H9 (cell line): ENCODE results near the gene ATRNL1. TPM values are rescaled to one million over a fixed set of nuclear protein-coding genes. Genes with fewer than 3 reads are reported as not detected.
A peak's percentile ranks its signal among the peaks of the same experiment; 100 is the strongest.

Experiments used
- DNase-seq: peaks from one replicate; pipeline ENCODE4 v3.0.0-alpha.2; 2017
- H2AFZ ChIP-seq: one replicate; pipeline ENCODE4 v1.6.1; 2013; ENCODE audit warnings: mild to moderate bottlenecking, low read length, control low read depth, moderate library complexity
- H2AK5ac ChIP-seq: 2 replicates; pipeline ENCODE4 v1.6.1; 2013; ENCODE audit warnings: low read length, control low read depth, mixed read lengths; ENCODE audit not compliant: insufficient read length
- H2BK120ac ChIP-seq: one replicate; pipeline ENCODE4 v1.6.1; 2013; ENCODE audit warnings: low read depth, mild to moderate bottlenecking, low read length, control low read depth, inconsistent platforms; ENCODE audit not compliant: poor library complexity, severe bottlenecking
- H2BK12ac ChIP-seq: 2 replicates; pipeline ENCODE4 v1.6.1; 2013; ENCODE audit warnings: low read length, control low read depth, mixed read lengths, low read depth; ENCODE audit not compliant: insufficient read length
- H2BK15ac ChIP-seq: 2 replicates; pipeline ENCODE4 v1.6.1; 2013; ENCODE audit warnings: low read depth, low read length, control low read depth
- H2BK20ac ChIP-seq: one replicate; pipeline ENCODE4 v1.6.1; 2013; ENCODE audit warnings: low read depth, mild to moderate bottlenecking, low read length, control low read depth, inconsistent platforms; ENCODE audit not compliant: poor library complexity, severe bottlenecking
- H2BK5ac ChIP-seq: 2 replicates; pipeline ENCODE4 v1.6.1; 2013; ENCODE audit warnings: low read length, control low read depth, mixed read lengths; ENCODE audit not compliant: insufficient read length
- H3K14ac ChIP-seq: 2 replicates; pipeline ENCODE4 v1.6.1; 2013; ENCODE audit warnings: low read length, control low read depth; ENCODE audit not compliant: insufficient read depth
- H3K18ac ChIP-seq: 2 replicates; pipeline ENCODE4 v1.6.1; 2013; ENCODE audit warnings: low read depth, mild to moderate bottlenecking, mixed read lengths, low read length, control low read depth; ENCODE audit not compliant: insufficient read length
- H3K23ac ChIP-seq: 2 replicates; pipeline ENCODE4 v1.6.1; 2013; ENCODE audit warnings: low read length, control low read depth, mixed read lengths, low read depth; ENCODE audit not compliant: insufficient read length
- H3K23me2 ChIP-seq: 2 replicates; pipeline ENCODE4 v1.6.1; 2013; ENCODE audit warnings: low read depth, mild to moderate bottlenecking, mixed read lengths, low read length, control low read depth; ENCODE audit not compliant: insufficient read length, poor library complexity, severe bottlenecking
- H3K27ac ChIP-seq: 2 replicates; pipeline ENCODE4 v1.5.1; 2013; ENCODE audit warnings: low read length, control low read depth, mixed read lengths, low read depth; ENCODE audit not compliant: insufficient read length
- H3K27me3 ChIP-seq: 2 replicates; pipeline ENCODE4 v1.6.1; 2013; ENCODE audit warnings: low read length, control low read depth, inconsistent platforms; ENCODE audit not compliant: insufficient read depth
- H3K4ac ChIP-seq: 2 replicates; pipeline ENCODE4 v1.6.1; 2013; ENCODE audit warnings: low read depth, mild to moderate bottlenecking, control low read depth, inconsistent platforms, low read length, moderate library complexity
- H3K4me1 ChIP-seq: 2 replicates; pipeline ENCODE4 v1.6.1; 2013; ENCODE audit warnings: low read length, control low read depth, inconsistent platforms; ENCODE audit not compliant: insufficient read depth
- H3K4me2 ChIP-seq: 2 replicates; pipeline ENCODE4 v1.6.1; 2013; ENCODE audit warnings: low read length, control low read depth, mixed read lengths; ENCODE audit not compliant: insufficient read length, insufficient read depth
- H3K56ac ChIP-seq: 2 replicates; pipeline ENCODE4 v1.6.1; 2013; ENCODE audit warnings: low read depth, mild to moderate bottlenecking, mixed read lengths, low read length, control low read depth; ENCODE audit not compliant: insufficient read length
- H3K79me1 ChIP-seq: 2 replicates; pipeline ENCODE4 v1.6.1; 2013; ENCODE audit warnings: low read depth, mild to moderate bottlenecking, moderate library complexity, low read length, control low read depth, inconsistent platforms; ENCODE audit not compliant: insufficient read depth, poor library complexity, severe bottlenecking
- H3K79me2 ChIP-seq: 2 replicates; pipeline ENCODE4 v1.6.1; 2013; ENCODE audit warnings: low read length, control low read depth, inconsistent platforms; ENCODE audit not compliant: insufficient read depth
- H3K9ac ChIP-seq: 2 replicates; pipeline ENCODE4 v1.6.1; 2013; ENCODE audit warnings: low read length, control low read depth, mixed read lengths; ENCODE audit not compliant: insufficient read length; ENCODE audit errors: extremely low read depth
- H3K9me3 ChIP-seq: one replicate; pipeline ENCODE4 v1.6.1; 2013; ENCODE audit warnings: low read depth, low read length, inconsistent platforms; ENCODE audit not compliant: control insufficient read depth
- H3T11ph ChIP-seq: one replicate; pipeline ENCODE4 v1.6.1; 2013; ENCODE audit warnings: mild to moderate bottlenecking, low read length, control low read depth, inconsistent platforms
- H4K20me1 ChIP-seq: one replicate; pipeline ENCODE4 v1.6.1; 2013; ENCODE audit not compliant: control insufficient read depth, insufficient read length, insufficient read depth
- H4K5ac ChIP-seq: 2 replicates; pipeline ENCODE4 v1.6.1; 2013; ENCODE audit warnings: low read depth, mild to moderate bottlenecking, mixed read lengths, low read length, control low read depth; ENCODE audit not compliant: insufficient read length
- H4K8ac ChIP-seq: replicated peaks from 2 replicates; pipeline ENCODE4 v1.6.1; 2013; ENCODE audit warnings: low read length, control low read depth, mixed read lengths, low read depth; ENCODE audit not compliant: insufficient read length
- H4K91ac ChIP-seq: 2 replicates; pipeline ENCODE4 v1.6.1; 2013; ENCODE audit warnings: low read depth, mild to moderate bottlenecking, moderate library complexity, mixed read lengths, low read length, control low read depth; ENCODE audit not compliant: insufficient read length
- H3K27ac Mint-ChIP-seq, 3 experiments: 2 replicates in 2 of 3; 3 replicates in 1 of 3; pipeline ENCODE4 v1.8.0; 2020 to 2021; ENCODE audit warnings: mixed read lengths in 3 of 3, mild to moderate bottlenecking in 1 of 3, moderate library complexity in 1 of 3
- H3K27me3 Mint-ChIP-seq: 2 replicates; pipeline ENCODE4 v1.8.0; 2021; ENCODE audit warnings: low read depth, mild to moderate bottlenecking, moderate library complexity, mixed read lengths
- H3K36me3 Mint-ChIP-seq, 3 experiments: 2 replicates in 2 of 3; 3 replicates in 1 of 3; pipeline ENCODE4 v1.8.0; 2020 to 2021; ENCODE audit warnings: low read depth in 3 of 3, mixed read lengths in 3 of 3; ENCODE audit not compliant: insufficient read depth in 1 of 3
- H3K4me1 Mint-ChIP-seq, 2 experiments: 2 replicates each; pipeline ENCODE4 v1.8.0; 2020; ENCODE audit warnings: mixed read lengths in 2 of 2
- H3K4me3 Mint-ChIP-seq, 2 experiments: 2 replicates in 1 of 2; 3 replicates in 1 of 2; pipeline ENCODE4 v1.8.0; 2020 to 2021; ENCODE audit warnings: mild to moderate bottlenecking in 2 of 2, mixed read lengths in 2 of 2, moderate library complexity in 1 of 2
- H3K9me3 Mint-ChIP-seq, 2 experiments: 2 replicates in 1 of 2; 3 replicates in 1 of 2; pipeline ENCODE4 v1.8.0; 2020; ENCODE audit warnings: mild to moderate bottlenecking in 2 of 2, mixed read lengths in 2 of 2, moderate library complexity in 1 of 2
- WGBS: extraction: QIAGEN DNeasy Blood & Tissue Kit; methylation state at CpG from one replicate; pipeline ENCODE4 v1.1.7; 2013; ENCODE audit warnings: missing lambda C conversion rate, low lambda C conversion rate, mixed read lengths; ENCODE audit not compliant: insufficient read length; ENCODE audit errors: extremely low coverage; 5-methylcytosine and 5-hydroxymethylcytosine counted together
- total RNA-seq: library from RNA; stranded (reverse); gene quantifications from 2 replicates; pipeline ENCODE4 v1.2.1, GENCODE V29; 2021
- TF ChIP-seq, protein P1 (sequence below): fragments of 200-600 bp; sonication (generic); conservative IDR thresholded peaks from 3 replicates; pipeline ENCODE4 v1.8.0; 2021; ENCODE audit warnings: antibody characterized with exemption, mild to moderate bottlenecking

ATRNL1 gene
- total RNA-seq, 1 experiment from 2014 or later: 9.2 TPM

DNA sequence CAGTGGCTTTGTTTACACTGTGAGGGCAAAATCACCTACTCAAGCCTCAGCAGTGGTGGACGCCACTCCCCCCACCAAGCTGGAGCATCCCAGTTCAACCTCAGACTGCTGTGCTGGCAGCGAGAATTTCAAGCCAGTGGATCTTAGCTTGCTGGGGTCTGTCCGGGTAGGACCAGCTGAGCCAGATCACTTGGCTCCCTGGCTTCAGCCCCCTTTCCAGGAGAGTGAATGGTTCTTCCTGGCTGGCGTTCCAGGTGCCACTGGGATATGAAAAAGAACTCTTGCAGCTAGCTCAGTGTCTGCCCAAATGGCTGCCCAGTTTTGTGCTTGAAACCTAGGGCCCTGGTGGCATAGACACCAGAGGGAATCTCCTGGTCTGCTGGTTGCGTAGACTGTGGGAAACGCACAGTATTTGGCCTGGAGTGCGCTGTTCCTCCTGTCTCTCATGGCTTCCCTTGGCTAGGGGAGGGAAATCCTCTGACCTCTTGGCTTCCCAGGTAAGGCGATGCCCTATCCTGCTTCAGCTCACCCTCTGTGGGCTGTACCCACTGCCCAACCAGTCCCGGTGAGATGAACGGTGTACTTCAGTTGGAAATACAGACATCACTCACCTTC, 398.5 kb downstream of the ATRNL1 start:
- H4K91ac ChIP-seq: no peak overlapping the region
- Mint-ChIP-seq H3K4me3 (no peak overlapping the region), H3K27me3 (no peaks in the 10 kb centered on the region), H3K4me1 (0 out of 4 replicates have a peak, but pooled peaks cover 0 to 3% of the 10 kb centered on the region in 2 experiments), H3K9me3 (no peaks in the 10 kb centered on the region; a peak in 2 of 5 replicates), H3K27ac (peak overlapping the region in 1 of 3 experiments; percentile 66; a peak in 1 of 7 replicates), H3K36me3 (no peaks in the 10 kb centered on the region; a peak in 5 of 7 replicates)
- no peaks in the 10 kb centered on the region for H3K79me1 ChIP-seq
- no peaks in the 10 kb centered on the region for H4K20me1 ChIP-seq
- no peak overlapping the region for H2BK15ac ChIP-seq
- no peak overlapping the region for H2AK5ac ChIP-seq
- H3K56ac ChIP-seq: no peak overlapping the region
- H2BK5ac ChIP-seq: no peak overlapping the region
- no peak overlapping the region for H3K18ac ChIP-seq
- H2BK120ac ChIP-seq: no peak overlapping the region
- no peaks in the 10 kb centered on the region for H3K27me3 ChIP-seq
- no peak overlapping the region for H4K8ac ChIP-seq
- H3T11ph ChIP-seq: no peak overlapping the region
- no peaks in the 10 kb centered on the region for H3K79me2 ChIP-seq
- no peaks in the 10 kb centered on the region for H3K23me2 ChIP-seq
- H2BK12ac ChIP-seq: no peak overlapping the region
- no peak overlapping the region for H3K14ac ChIP-seq
- no peak overlapping the region for H3K27ac ChIP-seq
- H3K4me2 ChIP-seq: no peak overlapping the region
- no peak for DNase-seq
- no peaks in the 10 kb centered on the region for H3K9me3 ChIP-seq
- no peak overlapping the region for H3K9ac ChIP-seq
- H4K5ac ChIP-seq: no peak overlapping the region
- no peak overlapping the region for H3K4ac ChIP-seq
- H2BK20ac ChIP-seq: no peak overlapping the region
- WGBS: no CpG with 5 or more reads among the region's 10 CpGs
- TF ChIP-seq, protein P1, sequence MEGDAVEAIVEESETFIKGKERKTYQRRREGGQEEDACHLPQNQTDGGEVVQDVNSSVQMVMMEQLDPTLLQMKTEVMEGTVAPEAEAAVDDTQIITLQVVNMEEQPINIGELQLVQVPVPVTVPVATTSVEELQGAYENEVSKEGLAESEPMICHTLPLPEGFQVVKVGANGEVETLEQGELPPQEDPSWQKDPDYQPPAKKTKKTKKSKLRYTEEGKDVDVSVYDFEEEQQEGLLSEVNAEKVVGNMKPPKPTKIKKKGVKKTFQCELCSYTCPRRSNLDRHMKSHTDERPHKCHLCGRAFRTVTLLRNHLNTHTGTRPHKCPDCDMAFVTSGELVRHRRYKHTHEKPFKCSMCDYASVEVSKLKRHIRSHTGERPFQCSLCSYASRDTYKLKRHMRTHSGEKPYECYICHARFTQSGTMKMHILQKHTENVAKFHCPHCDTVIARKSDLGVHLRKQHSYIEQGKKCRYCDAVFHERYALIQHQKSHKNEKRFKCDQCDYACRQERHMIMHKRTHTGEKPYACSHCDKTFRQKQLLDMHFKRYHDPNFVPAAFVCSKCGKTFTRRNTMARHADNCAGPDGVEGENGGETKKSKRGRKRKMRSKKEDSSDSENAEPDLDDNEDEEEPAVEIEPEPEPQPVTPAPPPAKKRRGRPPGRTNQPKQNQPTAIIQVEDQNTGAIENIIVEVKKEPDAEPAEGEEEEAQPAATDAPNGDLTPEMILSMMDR: no peak
- H3K4me1 ChIP-seq: no peaks in the 10 kb centered on the region
- no peak overlapping the region for H3K23ac ChIP-seq
- H2AFZ ChIP-seq: no peak overlapping the region
